Erythroblast (primary cell): ENCODE measurements around the gene PODN.

ENCODE experiments used
- GATA1 ChIP-seq: IDR thresholded peaks from 2 replicates; pipeline ENCODE4 v1.6.1; 2011; ENCODE audit warnings: low read depth, mild to moderate bottlenecking, control low read depth, low read length, moderate library complexity
- POLR2A ChIP-seq: IDR thresholded peaks from 2 replicates; pipeline ENCODE4 v1.6.1; 2011; ENCODE audit warnings: mild to moderate bottlenecking, low read length

DNA sequence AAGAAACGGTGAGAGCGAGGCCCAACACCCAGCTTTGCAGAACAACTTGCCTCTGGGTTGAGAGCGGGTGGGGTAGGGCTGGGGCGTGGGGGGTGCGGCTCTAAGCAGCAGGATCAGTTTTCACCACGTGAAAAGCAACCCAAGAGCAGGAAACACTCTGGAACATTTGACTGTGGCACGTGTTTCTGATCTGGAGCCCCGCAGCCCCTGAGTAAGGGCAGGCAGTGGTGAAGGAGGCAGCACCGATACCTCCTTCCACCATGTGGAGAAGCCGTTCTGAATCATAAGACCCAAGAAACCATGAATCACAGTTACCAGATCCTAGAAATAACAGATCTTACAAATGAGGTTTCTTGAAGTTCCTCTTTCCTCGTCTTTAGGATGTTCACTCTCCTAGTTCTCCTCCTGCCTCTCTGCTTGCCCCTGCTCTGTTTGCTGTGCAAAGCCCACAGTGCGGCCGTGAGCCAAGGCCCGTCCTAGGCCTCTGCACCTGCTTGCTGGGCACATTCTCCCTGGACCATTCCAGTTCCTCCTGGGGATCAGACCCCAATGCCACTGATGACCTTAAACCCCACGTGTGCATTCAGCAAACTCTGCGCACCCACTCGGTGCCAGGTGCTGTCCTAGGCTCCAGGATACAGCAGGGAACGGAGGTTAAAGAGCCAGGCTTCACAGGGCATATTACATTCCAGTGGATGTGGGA, 48.5 kb downstream of the PODN start:
- TF ChIP-seq POLR2A (no peak), GATA1 (no peak)
